Neural cell (in vitro differentiated cells): ENCODE results near the gene WIPF3.

Source experiments
- CTCF ChIP-seq: fragments of 450-650 bp; IDR thresholded peaks from 2 replicates; pipeline ENCODE4 v1.5.1; 2014; ENCODE audit warnings: antibody characterized with exemption, mild to moderate bottlenecking, moderate library complexity; ENCODE audit not compliant: poor library complexity, severe bottlenecking
- EZH2 ChIP-seq: fragments of 200-600, 300-800 bp; shearing (Covaris generic), sonication (generic); IDR thresholded peaks from 2 replicates; pipeline ENCODE4 v1.6.1; 2014; ENCODE audit warnings: antibody characterized with exemption, low read length, borderline replicate concordance, mild to moderate bottlenecking; ENCODE audit not compliant: insufficient read depth, poor library complexity, severe bottlenecking
- REST ChIP-seq: IDR thresholded peaks from 2 replicates; pipeline ENCODE4 v1.6.1; 2012; ENCODE audit warnings: borderline replicate concordance
- SMC3 ChIP-seq: fragments of 450-650 bp; conservative IDR thresholded peaks from 2 replicates; pipeline ENCODE4 v1.6.1; 2014; ENCODE audit warnings: antibody characterized with exemption, mild to moderate bottlenecking, moderate library complexity; ENCODE audit not compliant: poor library complexity
- TAF1 ChIP-seq: IDR thresholded peaks from 2 replicates; pipeline ENCODE4 v1.6.1; 2012; ENCODE audit warnings: low read depth

DNA sequence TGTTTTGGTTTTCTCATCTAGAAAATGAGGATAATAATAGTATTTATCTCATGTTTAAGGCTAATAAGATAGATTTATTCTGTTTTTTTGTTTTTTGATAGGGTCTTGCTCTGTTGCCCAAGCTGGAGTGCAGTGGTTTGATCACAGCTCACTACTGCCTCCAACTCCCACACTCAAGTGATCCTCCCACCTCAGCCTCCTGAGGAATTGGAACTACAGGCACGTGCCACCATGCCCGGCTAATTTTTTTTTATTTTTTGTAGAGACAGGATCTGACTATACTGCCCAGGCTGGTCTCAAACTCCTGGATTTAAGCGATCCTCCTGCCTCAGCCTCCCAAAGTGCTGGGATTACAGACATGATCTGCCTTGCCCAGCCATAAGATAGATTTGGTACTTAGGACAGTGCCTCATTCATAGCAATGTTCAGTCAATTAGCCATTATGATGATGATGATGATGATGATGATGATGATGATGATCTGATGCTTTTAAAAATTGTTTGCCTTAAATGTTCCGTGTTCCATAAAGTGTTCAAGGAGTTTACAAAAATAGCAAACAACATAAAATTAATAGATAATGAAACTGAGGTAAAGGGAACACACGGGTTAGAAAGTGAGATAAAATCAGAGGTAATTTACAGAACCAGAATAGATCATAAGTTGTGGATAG lies 4.6 kb downstream of the WIPF3 start:
- no peak for TF ChIP-seq CTCF
- TF ChIP-seq REST = no peak
- no peak for TF ChIP-seq EZH2
- no peak for TF ChIP-seq TAF1
- no peak for TF ChIP-seq SMC3
